AG10803 (cell line): ENCODE data around the gene GRK6.

ENCODE experiments used
- DNase-seq: peaks from one replicate; pipeline ENCODE4 v3.0.0; 2010; ENCODE audit warnings: low read depth
- H3K4me3 ChIP-seq: 2 replicates; pipeline ENCODE4 v1.5.1; 2011; ENCODE audit warnings: mild to moderate bottlenecking, low read length, control low read depth
- CTCF ChIP-seq: conservative IDR thresholded peaks from 2 replicates; pipeline ENCODE4 v1.5.1; 2011; ENCODE audit warnings: mild to moderate bottlenecking, low read length, control low read depth, inconsistent platforms

GRK6 gene

GRCh38 chr5:177427919-177428573 lies 1.6 kb downstream of the GRK6 start:
- no peak for TF ChIP-seq CTCF
- DNase-seq = no peak
- peak overlapping the region; percentile 74 for H3K4me3 ChIP-seq

- no peak for DNase-seq
- no peak for TF ChIP-seq CTCF
- H3K4me3 ChIP-seq = no peak overlapping the region
Observed at GRCh38 chr5:177428574-177429217, 2.2 kb downstream of the GRK6 start.

GRCh38 chr5:177429248-177430040 lies 3.0 kb downstream of the GRK6 start:
- no peak for TF ChIP-seq CTCF
- DNase-seq = no peak
- H3K4me3 ChIP-seq = no peak overlapping the region

- no peak for TF ChIP-seq CTCF
- DNase-seq = no peak
- no peak overlapping the region for H3K4me3 ChIP-seq
Observed at GRCh38 chr5:177430140-177430951, 3.9 kb downstream of the GRK6 start.

GRCh38 chr5:177430972-177431316 lies 4.5 kb downstream of the GRK6 start:
- no peak overlapping the region for H3K4me3 ChIP-seq
- no peak for TF ChIP-seq CTCF
- no peak for DNase-seq

GRCh38 chr5:177431317-177432142 lies 5.1 kb downstream of the GRK6 start:
- TF ChIP-seq CTCF = no peak
- H3K4me3 ChIP-seq = no peak overlapping the region
- DNase-seq = no peak
